ES-I3 (cell line): ENCODE measurements around the gene PLEKHG3.
A peak's percentile ranks its signal among the peaks of the same experiment; 100 is the strongest.

ENCODE experiments used
- H3K36me3 ChIP-seq: 2 replicates; pipeline ENCODE4 v1.6.1; 2013; ENCODE audit warnings: mild to moderate bottlenecking, low read length, control low read depth, moderate library complexity; ENCODE audit not compliant: insufficient read depth
- H3K4me1 ChIP-seq: 2 replicates; pipeline ENCODE4 v1.6.1; 2013; ENCODE audit warnings: mild to moderate bottlenecking, control low read depth, low read length; ENCODE audit not compliant: insufficient read depth
- H3K9ac ChIP-seq: 2 replicates; pipeline ENCODE4 v1.6.1; 2013; ENCODE audit warnings: low read depth, mild to moderate bottlenecking, low read length, moderate library complexity
- H3K9me3 ChIP-seq: 2 replicates; pipeline ENCODE4 v1.6.1; 2013; ENCODE audit warnings: mild to moderate bottlenecking, low read length, moderate library complexity; ENCODE audit not compliant: control insufficient read depth, insufficient read depth

Gene PLEKHG3

DNA sequence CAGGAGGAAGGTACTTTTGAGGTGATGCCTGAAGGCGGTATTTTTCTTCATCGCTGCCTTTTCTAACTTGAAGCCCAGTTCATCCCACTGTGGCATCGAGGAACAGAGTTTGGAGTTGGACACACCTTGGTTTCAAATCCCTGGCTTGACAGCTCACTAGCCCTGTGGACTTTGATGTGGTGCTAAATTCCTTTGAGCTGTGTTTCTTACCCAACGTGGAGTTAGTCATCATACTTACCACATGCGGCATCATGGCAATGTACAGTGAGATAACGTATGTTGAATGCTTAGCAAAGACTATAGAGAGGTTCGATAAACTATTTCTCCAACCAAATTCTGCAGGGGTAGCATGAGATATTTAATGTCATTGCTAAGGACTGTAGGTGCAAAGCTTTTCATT is 3.4 kb downstream of the PLEKHG3 start:
- H3K9ac ChIP-seq: peak overlapping the region; percentile 1; the same call in 1 of the 2 replicates
- H3K36me3 ChIP-seq: no peaks in the 10 kb centered on the region
- no peaks in the 10 kb centered on the region for H3K9me3 ChIP-seq
- H3K4me1 ChIP-seq: peaks cover 34% of the 10 kb centered on the region

- Histone ChIP-seq H3K36me3 (no peaks in the 10 kb centered on the region), H3K4me1 (peaks cover 33% of the 10 kb centered on the region), H3K9ac (peak overlapping the region; percentile 41; the same call in 1 of the 2 replicates), H3K9me3 (peaks cover 3% of the 10 kb centered on the region; the same call in 1 of the 2 replicates)
These were observed 4.2 kb downstream of the PLEKHG3 start for GRCh38 chr14:64708148-64709004.

GRCh38 chr14:64709126-64709525 is 4.9 kb downstream of the PLEKHG3 start:
- Histone ChIP-seq H3K9me3 (peaks cover 6% of the 10 kb centered on the region; the same call in 1 of the 2 replicates), H3K4me1 (peaks cover 33% of the 10 kb centered on the region), H3K9ac (no peak overlapping the region), H3K36me3 (no peaks in the 10 kb centered on the region)

DNA sequence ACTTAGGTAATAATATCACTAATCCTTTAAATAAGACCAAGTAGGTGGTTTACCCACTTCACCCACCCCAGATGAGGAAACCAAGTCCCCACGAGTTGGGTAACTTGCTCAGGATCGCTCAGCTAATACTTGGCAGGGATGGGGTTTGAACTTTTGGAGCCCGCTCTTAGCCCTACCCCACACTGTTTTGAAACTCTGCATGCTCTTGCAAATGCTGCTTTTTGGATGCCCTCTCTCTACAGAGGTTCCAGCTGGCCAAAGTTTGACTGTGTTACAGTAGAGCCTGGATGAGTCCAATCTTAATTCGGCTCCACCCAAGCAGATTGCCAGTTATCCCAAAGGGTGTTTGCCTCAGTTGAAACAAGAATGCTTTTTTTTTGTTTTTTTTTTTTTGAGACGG is 6.8 kb downstream of the PLEKHG3 start:
- H3K9ac ChIP-seq: no peak overlapping the region
- peaks cover 40% of the 10 kb centered on the region for H3K4me1 ChIP-seq
- peaks cover 6% of the 10 kb centered on the region; the same call in 1 of the 2 replicates for H3K9me3 ChIP-seq
- H3K36me3 ChIP-seq: no peaks in the 10 kb centered on the region

GRCh38 chr14:64713677-64714076 is 9.5 kb downstream of the PLEKHG3 start:
- H3K4me1 ChIP-seq: peaks cover 45% of the 10 kb centered on the region

GRCh38 chr14:64714432-64715025 is 10.3 kb downstream of the PLEKHG3 start:
- Histone ChIP-seq H3K36me3 (no peaks in the 10 kb centered on the region), H3K4me1 (peaks cover 44% of the 10 kb centered on the region), H3K9ac (no peak overlapping the region), H3K9me3 (peaks cover 6% of the 10 kb centered on the region; the same call in 1 of the 2 replicates)

More at GRCh38 chr14:64713677-64714076, 9.5 kb downstream of the PLEKHG3 start:
- Histone ChIP-seq H3K9me3 (peaks cover 6% of the 10 kb centered on the region; the same call in 1 of the 2 replicates), H3K36me3 (no peaks in the 10 kb centered on the region), H3K9ac (no peak overlapping the region)

DNA sequence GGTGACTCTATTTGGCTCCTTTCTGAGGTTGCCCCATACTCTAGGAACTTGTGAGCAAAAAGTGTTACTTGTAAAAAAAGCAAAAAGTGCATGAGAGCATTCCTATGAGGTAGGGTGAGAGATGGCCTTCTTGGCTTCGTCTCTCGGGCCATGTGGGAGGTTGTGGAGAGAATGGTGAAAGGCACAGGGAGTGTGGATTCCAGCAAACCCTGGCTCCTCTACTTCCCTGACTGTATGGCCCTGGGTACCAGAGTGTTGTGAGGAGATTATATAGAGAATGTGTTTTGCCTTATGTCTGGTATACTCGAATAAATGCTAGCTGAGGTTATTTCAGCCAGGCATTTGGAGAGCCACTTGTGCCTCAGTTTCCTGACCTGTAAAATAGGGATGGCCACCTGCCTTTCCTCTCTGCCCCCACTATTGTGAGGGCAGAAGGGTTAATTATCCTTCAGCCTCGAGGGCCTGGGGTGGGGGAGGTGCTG is 11.0 kb downstream of the PLEKHG3 start:
- Histone ChIP-seq H3K4me1 (peaks cover 47% of the 10 kb centered on the region), H3K9ac (no peak overlapping the region), H3K9me3 (peaks cover 6% of the 10 kb centered on the region; the same call in 1 of the 2 replicates), H3K36me3 (no peaks in the 10 kb centered on the region)

GRCh38 chr14:64715628-64716412 is 11.6 kb downstream of the PLEKHG3 start:
- H3K9ac ChIP-seq: peak overlapping the region; percentile 9; the same call in 1 of the 2 replicates
- no peaks in the 10 kb centered on the region for H3K36me3 ChIP-seq
- peaks cover 52% of the 10 kb centered on the region for H3K4me1 ChIP-seq
- H3K9me3 ChIP-seq: peaks cover 6% of the 10 kb centered on the region; the same call in 1 of the 2 replicates

DNA sequence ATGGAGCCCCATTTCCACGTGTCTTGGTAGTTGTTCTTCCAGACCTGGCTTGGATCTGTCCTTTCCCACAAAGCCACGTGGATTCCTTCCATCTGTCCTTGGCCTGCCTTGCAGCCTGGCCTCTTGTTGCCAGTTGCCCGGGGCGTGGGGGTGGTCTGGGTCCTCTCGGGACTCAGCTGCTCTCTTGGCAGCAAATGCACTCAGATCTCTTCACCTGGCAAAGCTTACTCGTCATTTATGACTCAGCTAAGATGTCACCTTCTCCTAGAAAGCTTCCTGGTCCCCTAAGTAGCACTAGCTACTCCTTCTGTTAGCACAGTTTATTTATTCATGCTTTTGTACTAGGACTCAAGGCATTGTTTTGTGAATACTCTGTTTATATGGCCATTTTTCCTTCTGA is 13.6 kb downstream of the PLEKHG3 start:
- H3K9ac ChIP-seq: no peak overlapping the region
- H3K4me1 ChIP-seq: peaks cover 63% of the 10 kb centered on the region
- no peaks in the 10 kb centered on the region for H3K36me3 ChIP-seq
- H3K9me3 ChIP-seq: peaks cover 6% of the 10 kb centered on the region; the same call in 1 of the 2 replicates

DNA sequence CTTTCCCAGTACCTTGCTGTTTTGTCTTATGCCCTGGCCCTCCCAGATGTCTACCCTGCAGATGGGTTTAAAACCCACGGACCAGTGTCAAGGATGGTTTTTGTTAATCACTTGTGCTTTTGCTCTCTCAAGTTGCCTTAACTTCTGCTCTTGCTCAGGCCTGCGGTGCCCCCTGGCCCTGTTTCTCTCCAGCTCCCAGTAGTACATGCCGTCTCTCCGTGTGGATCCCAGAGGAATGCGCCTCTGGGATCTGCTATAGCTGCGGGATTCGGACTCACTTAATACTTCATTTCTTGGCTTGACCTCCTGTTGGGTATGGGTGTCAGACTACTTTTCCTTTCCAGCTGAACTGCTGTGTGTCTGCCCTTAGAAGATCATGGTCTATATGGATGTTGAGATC is 14.5 kb downstream of the PLEKHG3 start:
- H3K9ac ChIP-seq: no peak overlapping the region
- H3K4me1 ChIP-seq: peaks cover 65% of the 10 kb centered on the region

GRCh38 chr14:64719601-64720000 is 15.4 kb downstream of the PLEKHG3 start:
- Histone ChIP-seq H3K4me1 (peaks cover 73% of the 10 kb centered on the region), H3K9ac (no peak overlapping the region), H3K36me3 (no peaks in the 10 kb centered on the region), H3K9me3 (no peaks in the 10 kb centered on the region)

More for the DNA sequence above, 14.5 kb downstream of the PLEKHG3 start:
- H3K36me3 ChIP-seq: no peaks in the 10 kb centered on the region
- H3K9me3 ChIP-seq: no peaks in the 10 kb centered on the region

DNA sequence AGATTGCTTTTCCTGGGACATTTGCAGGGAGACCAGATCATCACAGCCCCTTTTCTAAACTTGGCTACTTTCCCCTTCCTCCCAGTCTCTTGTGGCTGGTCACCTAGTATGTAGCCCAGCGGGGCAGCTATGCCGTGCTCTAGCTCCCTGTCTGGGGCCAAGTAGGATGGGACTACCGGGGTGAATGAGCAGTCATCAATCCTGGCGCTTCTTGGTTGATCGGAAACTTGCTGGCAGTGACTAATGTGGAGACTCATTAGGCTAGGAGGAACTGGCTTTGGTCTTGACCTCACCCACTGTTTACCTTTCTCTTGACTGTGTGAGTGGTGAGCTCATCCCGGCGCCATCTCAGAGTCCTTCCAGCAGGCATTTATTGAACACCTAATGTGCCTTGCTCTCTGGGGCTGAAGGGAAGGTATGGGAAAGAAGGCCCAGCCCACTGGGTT is 15.9 kb downstream of the PLEKHG3 start:
- Histone ChIP-seq H3K9ac (no peak overlapping the region), H3K36me3 (no peaks in the 10 kb centered on the region), H3K9me3 (no peaks in the 10 kb centered on the region), H3K4me1 (peaks cover 74% of the 10 kb centered on the region)

DNA sequence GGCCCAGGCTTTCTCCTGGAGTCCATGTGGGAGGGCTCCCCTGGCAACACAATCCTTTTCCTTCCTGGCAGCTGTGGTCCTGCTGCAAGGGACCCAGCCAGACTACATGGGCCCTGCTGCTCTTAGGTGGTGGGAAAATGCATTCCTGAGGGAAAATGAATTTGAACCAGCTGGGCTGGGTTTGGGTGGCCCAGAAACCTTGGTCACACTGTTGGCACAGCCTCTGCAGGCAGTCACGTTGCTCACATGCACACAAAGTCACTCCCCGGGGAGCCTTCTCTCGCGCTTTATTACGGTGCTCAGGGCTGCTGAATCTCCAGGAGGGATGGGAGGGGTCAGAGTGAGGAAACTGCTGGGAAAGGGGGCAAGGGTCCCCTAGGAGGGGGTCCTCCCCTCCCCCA is 17.2 kb downstream of the PLEKHG3 start:
- Histone ChIP-seq H3K9ac (no peak overlapping the region), H3K36me3 (no peaks in the 10 kb centered on the region), H3K9me3 (no peaks in the 10 kb centered on the region), H3K4me1 (peaks cover 79% of the 10 kb centered on the region)

- Histone ChIP-seq H3K4me1 (peaks cover 78% of the 10 kb centered on the region), H3K9ac (no peak overlapping the region)
These were observed 17.7 kb downstream of the PLEKHG3 start for GRCh38 chr14:64721899-64722298.

More at GRCh38 chr14:64721899-64722298, 17.7 kb downstream of the PLEKHG3 start:
- Histone ChIP-seq H3K36me3 (no peaks in the 10 kb centered on the region), H3K9me3 (no peaks in the 10 kb centered on the region)
